HG03565 (cell line): ENCODE measurements around the gene LPO.

ENCODE experiments used
- ATAC-seq: cut with Tn5 transposase; IDR thresholded peaks from one replicate; pipeline ENCODE4 v1.9.1; 2021; ENCODE audit warnings: mild to moderate bottlenecking, moderate library complexity; ENCODE audit not compliant: unreplicated experiment

The LPO gene

GRCh38 chr17:58228679-58229078, 9.7 kb upstream of the LPO start:
- no peak for ATAC-seq

GRCh38 chr17:58229384-58229783, 9.0 kb upstream of the LPO start:
- ATAC-seq, result no peak

- no peak for ATAC-seq
Observed at GRCh38 chr17:58229881-58230280, 8.5 kb upstream of the LPO start.

- ATAC-seq, result no peak
Observed at GRCh38 chr17:58231641-58232040, 6.7 kb upstream of the LPO start.

- peak; percentile 69 for ATAC-seq
Observed at GRCh38 chr17:58232707-58233156, 5.7 kb upstream of the LPO start.

- peak; percentile 41 for ATAC-seq
Observed at GRCh38 chr17:58233543-58233942, 4.8 kb upstream of the LPO start.

- ATAC-seq, result no peak
Observed at GRCh38 chr17:58234512-58234911, 3.9 kb upstream of the LPO start.

GRCh38 chr17:58235821-58236220, 2.6 kb upstream of the LPO start:
- ATAC-seq, result no peak

GRCh38 chr17:58236394-58236793, 2.0 kb upstream of the LPO start:
- no peak for ATAC-seq

- no peak for ATAC-seq
Observed at GRCh38 chr17:58239987-58240386, 1.6 kb downstream of the LPO start.

- ATAC-seq, result no peak
Observed at GRCh38 chr17:58242171-58242784, 3.9 kb downstream of the LPO start.

- no peak for ATAC-seq
Observed at GRCh38 chr17:58244963-58245362, 6.6 kb downstream of the LPO start.

GRCh38 chr17:58245428-58246103, 7.2 kb downstream of the LPO start:
- no peak for ATAC-seq

GRCh38 chr17:58246104-58246740, 7.8 kb downstream of the LPO start:
- ATAC-seq, result no peak

GRCh38 chr17:58246781-58247180, 8.4 kb downstream of the LPO start:
- ATAC-seq, result no peak

GRCh38 chr17:58247511-58248363, 9.4 kb downstream of the LPO start:
- no peak for ATAC-seq

GRCh38 chr17:58248955-58249269, 10.5 kb downstream of the LPO start:
- ATAC-seq, result no peak

- no peak for ATAC-seq
Observed at GRCh38 chr17:58249270-58250133, 11.1 kb downstream of the LPO start.

- no peak for ATAC-seq
Observed at GRCh38 chr17:58250344-58251011, 12.1 kb downstream of the LPO start.

GRCh38 chr17:58252141-58252540, 13.8 kb downstream of the LPO start:
- no peak for ATAC-seq
